ENCODE results near the gene NAXE.
"Not testable (repeated sequence)": the region's sequence is repeated elsewhere in the genome, so short reads cannot be mapped to it uniquely, and the experiment has no call there.

Gene NAXE

DNA sequence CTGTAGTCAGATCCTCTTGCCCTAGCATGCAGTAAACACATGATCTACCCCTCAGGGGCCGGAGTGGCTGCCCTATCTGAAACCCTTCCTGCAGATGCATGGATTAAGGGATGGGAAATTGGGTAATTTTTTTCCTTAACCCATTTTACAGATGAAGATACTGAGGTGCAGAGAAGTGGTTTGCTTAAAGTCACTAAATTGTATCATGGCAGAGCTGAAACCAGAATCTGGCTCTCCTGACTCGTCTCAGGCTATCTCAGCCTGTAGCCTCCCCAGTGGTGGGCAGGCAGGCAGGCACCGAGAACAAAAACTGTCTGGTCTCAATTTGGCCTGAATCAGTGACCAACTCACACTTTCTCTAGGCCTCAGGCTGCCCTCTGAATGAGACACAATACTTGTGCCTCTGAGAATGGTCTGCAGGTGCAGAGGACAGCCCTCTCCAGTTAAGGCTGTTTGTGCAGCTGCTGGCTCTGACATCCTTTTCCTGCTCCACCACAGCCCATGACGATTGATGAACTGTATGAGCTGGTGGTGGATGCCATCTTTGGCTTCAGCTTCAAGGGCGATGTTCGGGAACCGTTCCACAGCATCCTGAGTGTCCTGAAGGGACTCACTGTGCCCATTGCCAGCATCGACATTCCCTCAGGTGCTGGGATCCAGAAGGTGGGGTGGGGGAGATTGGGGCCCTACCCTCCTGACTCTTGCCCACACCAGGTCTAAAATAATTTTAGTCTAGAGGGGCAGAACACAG lies 1.5 kb downstream of the NAXE start:
- no peak for DNase-seq (ENCODE audit: low read depth in 2 of 2)

DNA sequence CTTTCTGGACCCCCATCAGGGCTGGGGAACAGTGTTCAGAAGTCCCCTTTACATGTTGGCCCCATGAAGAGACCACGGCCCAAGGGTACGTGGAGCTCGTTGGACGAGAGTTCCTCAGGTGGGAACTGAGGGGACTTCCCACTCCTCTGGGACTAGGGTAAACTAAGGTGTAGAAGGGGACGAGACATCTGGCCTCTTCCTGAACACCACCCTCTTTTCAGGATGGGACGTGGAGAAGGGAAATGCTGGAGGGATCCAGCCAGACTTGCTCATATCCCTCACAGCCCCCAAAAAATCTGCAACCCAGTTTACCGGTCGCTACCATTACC lies 2.0 kb downstream of the NAXE start:
- DNase-seq (ENCODE audit: low read depth in 2 of 2), result no peak

DNA sequence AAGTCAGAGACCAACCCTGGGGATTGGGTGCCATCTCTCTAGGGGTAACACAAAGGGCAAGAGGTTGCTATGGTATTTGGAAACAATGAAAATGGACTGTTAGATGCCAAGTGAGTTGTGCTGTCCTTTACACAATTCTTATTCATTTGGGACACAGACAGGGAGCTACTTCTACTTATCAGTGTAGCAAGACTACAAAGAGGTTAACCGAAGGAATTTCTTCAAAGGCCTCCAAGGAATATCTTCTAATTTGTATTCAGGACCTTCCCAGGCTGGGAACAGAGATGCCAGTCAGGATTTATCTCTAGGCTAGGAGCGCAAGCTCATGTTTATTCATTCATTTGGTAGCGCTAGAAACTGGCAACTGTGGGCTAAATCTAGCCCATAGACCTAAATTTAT lies 2.6 kb downstream of the NAXE start:
- no peak for DNase-seq (ENCODE audit: low read depth in 2 of 2)

DNA sequence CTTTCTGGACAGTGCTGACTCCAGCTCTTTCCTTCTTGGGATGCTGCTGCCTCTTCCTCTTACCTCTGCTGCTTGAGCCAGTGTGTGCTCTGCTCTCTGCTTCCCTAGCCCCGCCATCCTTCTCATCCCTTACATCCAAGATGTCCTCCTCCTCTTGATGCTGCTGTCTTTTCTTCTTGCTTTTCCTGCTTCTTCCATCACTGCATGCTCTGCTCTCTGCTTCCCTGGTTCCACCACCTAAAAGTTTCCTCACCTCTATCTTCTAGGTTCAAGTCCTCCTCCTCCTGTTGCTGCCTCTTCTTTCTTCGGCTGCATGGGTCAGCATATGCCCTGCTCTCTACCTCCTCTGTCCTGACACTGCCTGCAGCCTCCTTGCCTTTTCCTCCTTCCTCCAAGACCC lies 3.4 kb downstream of the NAXE start:
- DNase-seq (ENCODE audit: low read depth in 2 of 2), result no peak

DNA sequence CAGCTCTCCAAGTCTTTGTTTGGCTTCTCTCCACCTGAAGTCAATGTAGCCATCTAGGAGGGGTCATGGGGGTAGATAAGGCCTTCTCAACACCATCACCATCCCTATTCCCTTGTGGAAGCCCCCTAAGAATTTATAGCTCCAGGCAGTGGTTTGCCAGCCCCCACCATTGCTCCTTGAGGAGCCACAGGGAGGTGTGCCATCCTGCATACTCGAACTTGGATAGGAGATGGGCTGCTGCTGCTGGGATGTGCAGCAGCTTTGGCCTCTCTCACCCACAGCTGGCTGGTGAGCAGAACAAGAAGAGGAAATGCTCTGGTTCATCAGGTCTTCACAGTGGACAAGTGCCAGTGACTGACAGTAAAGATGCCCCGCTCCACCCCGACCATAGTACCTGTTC lies 4.8 kb downstream of the NAXE start:
- no peak for DNase-seq (ENCODE audit: low read depth in 2 of 2)

DNA sequence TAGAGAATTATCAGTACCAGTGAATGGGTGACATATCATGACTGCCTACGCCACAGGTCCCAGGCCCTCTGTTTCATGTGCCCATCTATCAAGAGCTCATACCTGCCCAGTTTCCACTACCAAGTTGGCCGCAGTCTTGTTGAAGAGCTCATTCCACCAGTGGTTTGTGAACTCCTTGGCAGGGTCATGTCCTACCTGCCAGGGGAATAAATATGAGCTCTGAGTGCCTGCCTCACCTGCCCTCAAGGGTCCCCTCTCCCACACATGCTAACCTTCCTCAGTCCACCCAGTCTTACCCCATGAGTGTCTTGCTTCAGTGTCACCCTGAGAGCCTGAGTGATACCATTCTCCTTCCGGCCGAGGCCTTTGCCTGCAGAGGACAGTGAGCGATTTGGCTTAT lies 6.5 kb downstream of the NAXE start:
- no peak for DNase-seq (ENCODE audit: low read depth in 2 of 2)

DNA sequence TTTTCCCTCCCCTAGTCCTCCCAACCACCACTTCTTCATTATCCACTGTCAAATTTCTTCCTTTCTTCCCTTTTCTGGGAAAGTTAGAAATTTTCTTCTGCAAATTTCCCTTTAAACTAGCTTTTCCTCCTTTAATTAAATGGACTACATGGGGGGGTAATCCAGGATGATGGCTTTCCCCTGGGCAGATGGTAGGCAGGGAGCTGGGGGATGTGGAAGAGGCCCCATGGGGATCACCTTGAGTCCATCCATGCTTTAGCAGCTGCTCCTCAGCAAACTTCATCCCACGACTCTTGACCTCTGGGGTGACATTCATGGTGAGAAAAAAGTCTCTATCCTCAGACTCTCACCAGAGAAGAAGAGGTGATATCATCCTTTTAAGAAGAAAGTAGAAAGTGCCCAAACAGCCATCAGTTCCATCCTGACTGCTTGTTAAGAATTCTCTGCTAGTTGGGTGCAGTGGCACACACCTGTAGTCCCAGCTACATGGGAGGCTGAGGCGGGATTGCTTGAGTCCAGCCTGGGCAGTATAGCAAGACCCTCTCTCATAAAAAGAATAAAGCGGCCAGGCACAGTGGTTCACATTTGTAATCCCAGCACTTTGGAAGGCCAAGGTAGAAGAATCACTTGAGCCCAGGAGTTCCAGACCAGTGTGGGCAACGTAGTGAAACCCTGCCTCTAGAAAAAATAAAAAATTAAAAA lies 7.3 kb downstream of the NAXE start:
- DNase-seq (ENCODE audit: low read depth in 2 of 2), result no peak

DNA sequence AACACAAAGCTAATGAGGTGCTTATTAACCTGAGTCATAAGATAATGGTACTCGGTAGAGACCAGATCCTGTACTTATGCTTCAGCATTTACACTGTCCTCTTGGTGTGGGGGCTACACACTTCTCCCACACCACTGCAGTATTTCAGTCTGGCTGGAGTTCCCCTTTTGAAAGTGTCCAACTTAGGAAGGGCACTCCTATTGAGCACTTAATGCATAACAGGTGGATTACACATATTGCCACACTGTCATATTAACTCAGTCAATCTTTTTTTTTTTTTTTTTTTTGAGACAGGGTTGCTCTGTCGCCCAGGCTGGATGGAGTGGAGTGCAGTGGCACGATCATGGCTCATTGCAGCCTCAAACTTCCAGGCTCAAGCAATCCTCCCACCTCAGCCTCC lies 8.2 kb downstream of the NAXE start:
- no peak for DNase-seq (ENCODE audit: low read depth in 2 of 2)

DNA sequence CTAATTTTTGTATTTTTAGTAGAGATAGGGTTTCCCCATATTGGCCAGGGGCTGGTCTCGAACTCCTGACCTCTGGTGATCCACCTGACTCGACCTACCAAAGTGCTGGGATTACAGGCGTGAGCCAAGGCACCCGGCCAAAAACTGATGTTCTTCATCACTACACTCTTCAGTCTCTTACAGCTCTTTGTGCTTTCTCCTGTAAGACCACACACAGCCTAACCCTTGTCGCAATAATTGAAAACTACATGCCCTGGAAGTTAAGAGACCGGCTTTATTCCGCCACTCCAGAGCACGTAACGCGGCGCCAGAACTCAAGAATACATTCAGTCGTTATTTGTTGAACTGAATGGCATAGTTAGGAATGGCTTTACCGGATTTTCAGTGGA lies 9.2 kb downstream of the NAXE start:
- DNase-seq (ENCODE audit: low read depth in 2 of 2), result no peak

DNA sequence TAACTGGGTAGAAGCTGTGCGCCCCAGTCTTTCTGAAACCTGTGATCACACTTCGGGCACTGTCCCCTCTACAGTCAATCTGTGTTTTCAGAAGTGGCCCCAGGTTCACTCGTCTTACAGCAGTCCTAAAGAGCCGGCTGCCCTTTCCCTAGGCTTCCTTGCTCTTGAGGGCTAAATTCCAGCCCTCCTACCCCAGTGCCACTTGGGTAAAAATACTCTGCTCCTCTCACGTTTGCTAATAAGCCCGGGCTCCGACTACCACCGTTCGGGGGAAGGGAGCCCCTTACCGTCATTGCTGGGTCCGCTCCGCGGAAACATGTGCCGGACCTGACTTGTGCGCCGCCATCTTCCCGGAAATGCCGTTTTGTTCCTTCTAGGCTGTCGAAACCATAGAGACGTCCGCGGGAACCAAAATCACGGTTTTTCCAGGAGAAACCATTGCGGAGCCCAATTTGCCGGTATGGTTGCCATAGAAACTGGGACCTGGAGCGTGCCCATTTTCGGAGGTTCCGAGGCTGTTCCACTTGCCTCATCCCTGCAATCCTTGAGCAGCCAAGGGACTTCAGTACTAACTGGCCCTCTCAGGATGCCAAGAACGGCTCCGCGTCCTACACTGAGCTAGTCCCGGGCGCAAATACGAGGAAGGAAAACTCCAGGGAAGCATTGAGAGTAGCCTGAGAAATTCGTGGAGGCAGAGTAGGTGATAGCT lies 9.7 kb downstream of the NAXE start, which contains the start of gene GPATCH4:
GPATCH4 (minus strand) TSS at position 358 of the 709 bp plus-strand sequence.
- peak in 1 of 2 donors; percentile 53 for DNase-seq (ENCODE audit: low read depth in 2 of 2)

DNA sequence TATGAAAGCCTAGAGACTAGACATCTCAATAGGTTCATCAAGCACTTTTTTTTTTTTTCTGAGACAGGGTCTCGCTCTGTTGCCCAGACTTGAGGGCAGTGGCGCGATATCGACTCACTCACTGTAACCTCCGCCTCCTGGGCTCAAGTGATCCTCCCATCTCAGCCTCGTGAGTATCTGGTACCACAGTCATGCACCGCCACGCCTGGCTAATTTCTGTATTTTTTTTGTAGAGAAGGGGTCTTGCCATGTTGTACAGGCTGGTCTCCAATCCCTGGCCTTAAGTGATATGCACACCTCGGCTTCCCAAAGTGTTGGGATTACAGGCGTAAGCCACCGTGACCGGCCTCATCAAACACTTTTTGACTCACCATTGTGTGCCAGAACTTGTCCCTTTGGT lies 10.3 kb downstream of the NAXE start:
- no peak for DNase-seq (ENCODE audit: low read depth in 2 of 2)

DNA sequence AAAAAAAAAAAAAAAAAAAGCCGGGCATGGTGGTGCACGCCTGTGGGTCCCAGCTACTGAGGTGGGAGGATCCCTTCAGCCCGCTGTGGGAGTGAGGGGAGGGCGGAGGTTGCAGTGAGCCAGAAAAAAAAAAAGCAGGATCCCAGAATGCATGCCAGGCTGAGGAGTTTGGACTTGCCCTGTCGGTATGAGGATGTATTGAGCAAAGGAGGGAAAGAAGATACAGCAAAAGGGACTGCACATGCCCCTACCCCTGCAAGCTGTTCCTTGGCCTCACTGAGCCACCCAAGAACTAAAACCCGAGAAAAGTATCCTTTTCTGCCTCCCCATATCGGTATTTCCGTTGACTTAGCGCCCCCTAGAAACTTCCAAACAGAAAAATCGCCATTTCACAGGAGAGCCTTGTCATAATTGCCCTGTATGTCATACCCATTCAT lies 11.0 kb downstream of the NAXE start:
- no peak for DNase-seq (ENCODE audit: low read depth in 2 of 2)

DNA sequence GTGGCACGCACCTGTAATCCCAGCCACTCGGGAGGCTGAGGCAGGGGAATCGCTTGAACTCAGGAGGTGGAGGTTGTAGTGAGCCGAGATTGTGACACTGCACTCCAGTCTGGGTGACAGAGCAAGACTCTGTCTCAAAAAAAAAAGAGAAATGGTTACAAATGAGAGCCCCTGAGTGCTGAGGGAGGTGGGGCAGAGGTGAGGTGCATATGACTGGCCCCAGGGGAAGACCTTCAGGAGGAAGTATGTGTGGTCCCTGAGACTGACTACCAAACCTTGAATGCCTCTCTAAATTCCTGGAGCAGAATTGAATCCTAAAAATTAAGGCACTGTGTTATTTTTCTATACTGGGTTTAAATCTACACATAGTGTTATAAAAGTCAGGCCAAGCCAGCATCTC lies 15.8 kb downstream of the NAXE start:
- DNase-seq (ENCODE audit: low read depth in 2 of 2), result not testable (repeated sequence)

DNA sequence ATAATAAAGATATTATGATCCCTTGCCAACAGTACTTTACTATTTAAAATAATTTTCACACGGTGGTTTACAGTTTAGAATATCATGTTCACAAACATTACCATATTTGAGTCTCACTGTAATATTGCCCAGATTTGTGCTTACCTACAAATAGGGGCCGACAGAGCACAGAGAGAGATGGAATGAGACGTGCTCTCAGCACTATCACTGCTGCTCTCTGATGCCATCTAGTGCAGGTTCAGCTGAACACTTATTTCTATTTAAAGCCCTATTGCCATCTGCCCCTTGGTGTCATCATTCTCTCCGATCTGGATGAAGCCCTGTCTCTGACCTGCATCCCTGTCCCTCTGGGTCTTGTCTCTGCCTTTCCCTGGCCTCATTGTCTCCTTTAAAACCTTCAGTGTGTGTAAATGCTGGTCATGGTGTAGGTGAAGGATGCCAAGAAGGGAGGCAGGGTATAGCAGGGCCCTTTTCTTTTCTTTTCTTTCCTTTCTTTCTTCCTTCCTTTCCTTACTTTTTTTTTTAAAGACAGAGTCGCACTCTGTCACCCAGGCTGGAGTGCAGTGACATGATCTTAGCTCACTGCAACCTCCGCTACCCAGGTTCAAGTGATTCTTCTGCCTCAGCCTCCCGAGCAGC lies 16.6 kb downstream of the NAXE start:
- no peak for DNase-seq (ENCODE audit: low read depth in 2 of 2)

DNA sequence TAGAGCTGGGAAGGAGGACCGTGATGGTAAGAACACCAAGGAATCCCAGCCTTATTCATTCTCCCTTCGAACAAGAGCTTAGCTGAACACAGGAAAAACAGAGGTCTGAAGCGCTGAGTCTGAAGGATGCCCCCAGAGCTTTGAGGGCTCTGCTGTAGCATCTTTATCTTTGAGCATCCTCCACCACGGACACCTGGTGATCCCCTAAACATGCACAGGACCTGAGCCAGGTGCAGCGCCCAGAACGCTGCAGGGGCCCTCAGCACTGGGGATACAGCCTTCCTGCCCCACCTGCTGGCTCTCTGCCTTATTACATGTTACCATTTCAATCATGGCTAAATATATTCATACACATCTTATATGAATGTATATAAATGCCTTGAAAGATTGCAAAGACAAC lies 17.4 kb downstream of the NAXE start:
- DNase-seq (ENCODE audit: low read depth in 2 of 2), result no peak

DNA sequence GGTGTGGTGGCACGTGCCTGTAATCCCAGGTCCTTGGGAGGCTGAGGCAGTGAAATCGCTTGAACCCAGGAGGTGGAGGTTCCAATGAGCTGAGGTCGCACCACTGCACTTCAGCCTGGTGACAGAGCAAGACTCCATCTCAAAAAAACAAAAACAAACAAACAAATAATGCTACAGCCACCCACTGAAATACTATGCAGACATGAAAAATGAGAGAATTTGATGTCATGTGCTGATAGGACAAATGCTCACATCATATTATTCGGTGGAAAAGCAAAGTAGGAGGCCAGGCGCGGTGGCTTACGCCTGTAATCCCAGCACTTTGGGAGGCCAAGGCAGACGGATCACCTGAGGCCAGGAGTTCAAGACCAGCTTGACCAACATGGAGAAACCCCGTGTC lies 18.5 kb downstream of the NAXE start:
- DNase-seq (ENCODE audit: low read depth in 2 of 2), result not testable (repeated sequence)

DNA sequence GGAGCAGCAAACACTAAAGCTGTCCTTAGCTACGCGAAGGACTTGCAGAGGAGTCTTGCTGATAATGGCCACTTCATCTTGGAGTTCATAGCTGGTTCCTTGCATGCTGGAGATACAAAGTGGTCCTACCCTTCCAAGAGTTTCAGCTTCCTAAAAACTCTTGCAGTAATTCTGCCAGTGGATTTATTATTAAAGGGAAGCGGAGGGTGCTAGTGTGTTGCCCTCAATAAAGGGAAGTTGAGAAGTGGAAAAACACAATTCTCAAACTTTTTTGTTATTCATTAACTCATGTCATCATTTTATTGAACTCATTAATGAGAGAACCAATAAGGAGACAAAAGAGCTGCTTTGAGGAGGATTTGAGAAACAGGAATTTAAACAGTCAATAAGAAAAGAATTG lies 21.1 kb downstream of the NAXE start:
- DNase-seq (ENCODE audit: low read depth in 2 of 2), result no peak

DNA sequence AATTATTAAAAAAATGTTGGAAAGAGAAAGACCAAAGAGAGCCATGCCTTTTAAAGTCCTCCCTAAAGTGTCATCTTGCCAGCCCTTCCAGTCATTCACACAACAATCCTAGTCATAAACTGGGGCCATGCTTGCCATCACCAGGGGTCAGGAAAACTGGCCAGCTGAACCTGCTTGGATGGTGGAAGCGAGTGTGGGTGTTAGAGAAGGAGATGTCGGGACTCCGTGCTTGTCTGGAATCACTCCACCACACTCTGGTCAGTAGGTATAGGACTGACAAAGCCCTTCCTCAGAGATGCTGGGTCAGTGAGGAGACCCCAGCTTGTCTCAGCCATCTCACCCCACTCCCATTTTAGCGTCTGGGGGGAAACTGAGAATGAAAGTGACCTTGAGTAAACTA lies 24.4 kb downstream of the NAXE start:
- DNase-seq (ENCODE audit: low read depth in 2 of 2), result no peak

DNA sequence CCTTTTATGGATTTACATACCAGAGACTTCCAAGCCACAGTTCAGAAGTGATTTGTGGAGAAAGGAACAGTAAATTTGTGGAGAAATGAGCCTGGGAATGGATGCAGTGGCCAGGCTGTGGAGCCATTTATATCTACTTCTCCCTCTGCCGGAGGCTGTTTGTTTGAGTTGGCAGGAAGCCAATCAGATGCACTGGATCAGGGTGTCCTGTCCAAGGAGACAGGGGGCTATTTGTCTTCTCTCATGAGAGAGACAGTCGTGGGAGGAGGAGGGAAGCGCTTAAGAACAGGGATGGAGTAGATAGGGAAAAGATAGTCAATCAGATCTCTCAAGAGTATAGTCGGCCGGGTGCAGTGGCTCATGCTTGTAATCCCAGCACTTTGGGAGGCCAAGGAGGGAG lies 24.9 kb downstream of the NAXE start:
- no peak for DNase-seq (ENCODE audit: low read depth in 2 of 2)

DNA sequence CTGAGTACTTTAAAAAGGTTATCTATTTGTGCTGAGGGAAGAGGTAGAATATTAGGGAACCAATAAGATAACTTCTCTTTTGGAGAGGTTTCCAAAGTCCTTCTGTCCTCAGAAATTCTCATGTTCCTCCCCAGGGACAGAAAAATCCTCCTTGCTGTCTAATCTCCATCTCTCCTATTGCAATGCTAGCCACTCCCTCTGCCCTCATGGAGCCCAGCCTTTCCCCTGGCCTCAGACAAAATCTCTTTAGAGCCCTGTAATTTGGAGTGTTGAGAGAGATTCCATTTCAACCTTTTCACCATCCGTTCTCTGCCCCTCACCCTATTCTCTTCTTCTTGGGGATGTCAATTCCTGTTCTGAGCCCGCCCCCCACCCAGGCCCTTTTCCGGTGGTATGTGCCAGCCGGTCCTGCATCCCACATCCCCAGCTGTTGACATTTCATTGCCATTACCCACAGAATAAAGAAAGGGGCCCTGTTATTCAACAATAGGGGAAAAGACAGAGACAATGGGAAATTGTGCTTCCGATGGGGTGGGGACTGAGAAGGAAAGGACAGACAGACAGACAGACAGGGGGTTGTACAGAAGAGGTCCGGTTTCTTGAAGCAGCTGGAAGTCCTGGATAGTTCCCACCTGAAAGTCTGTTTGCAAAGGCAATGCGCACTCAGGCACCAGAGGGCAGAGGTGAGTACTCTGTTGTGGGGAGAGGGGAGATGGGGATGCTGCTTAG lies 27.4 kb downstream of the NAXE start, which contains the start of gene HAPLN2:
HAPLN2 (plus strand) TSS at position 563 of the 729 bp plus-strand sequence. CDS start 4,076 bp downstream, outside the sequence.
- no peak for DNase-seq (ENCODE audit: low read depth in 2 of 2)

DNA sequence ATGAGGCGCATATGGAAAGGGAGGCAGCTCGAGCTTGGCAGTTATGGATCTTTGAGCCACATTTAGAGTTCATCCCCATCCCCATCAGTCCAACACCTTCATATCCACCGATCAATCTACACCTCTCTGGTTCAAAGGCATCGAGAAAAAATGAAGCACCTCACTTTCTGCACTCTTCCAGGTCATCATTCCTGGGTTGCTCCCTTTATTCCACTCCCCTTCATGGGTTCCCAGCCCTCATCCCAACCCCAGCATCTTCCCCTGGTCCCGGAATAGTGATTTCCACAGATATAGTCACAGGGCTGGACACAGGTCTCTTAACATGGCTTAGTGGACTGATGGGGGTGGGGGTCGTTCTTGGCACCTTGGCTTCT lies 28.0 kb downstream of the NAXE start:
- no peak for DNase-seq (ENCODE audit: low read depth in 2 of 2)

All from stimulated activated CD4-positive, alpha-beta T cell treated with anti-CD3 and anti-CD28 coated beads, Interleukin-1b, Interleukin-23, amount 100 ng/mL, for 1 hour (primary cell).